LNCAP (cell line): ENCODE results near the gene HSPB2.

Experiments
- CTCF ChIP-seq: fragments of 450-650 bp; IDR thresholded peaks from 2 replicates; pipeline ENCODE4 v1.5.1; 2017; ENCODE audit warnings: mild to moderate bottlenecking

HSPB2 gene

DNA sequence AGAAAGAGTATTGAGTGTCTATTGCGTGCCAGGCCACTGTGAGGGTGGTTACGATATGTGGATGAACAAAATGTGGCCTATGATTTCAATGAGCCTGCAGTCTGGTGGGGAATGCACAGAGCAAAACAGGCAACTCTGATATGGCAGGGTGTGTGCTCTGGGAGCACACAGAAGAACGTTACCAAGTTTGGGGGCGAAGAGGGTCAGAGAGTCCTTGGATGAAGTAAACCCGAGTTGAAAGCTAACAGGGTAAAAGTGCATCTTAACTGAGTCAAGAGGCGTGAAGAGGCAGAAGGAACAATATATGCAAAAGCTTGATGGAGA lies 32.9 kb upstream of the HSPB2 start:
- TF ChIP-seq CTCF: no peak

GRCh38 chr11:111882202-111882601 lies 30.3 kb upstream of the HSPB2 start:
- TF ChIP-seq CTCF: no peak

- no peak for TF ChIP-seq CTCF
These were observed 26.5 kb upstream of the HSPB2 start for GRCh38 chr11:111886032-111886431.

DNA sequence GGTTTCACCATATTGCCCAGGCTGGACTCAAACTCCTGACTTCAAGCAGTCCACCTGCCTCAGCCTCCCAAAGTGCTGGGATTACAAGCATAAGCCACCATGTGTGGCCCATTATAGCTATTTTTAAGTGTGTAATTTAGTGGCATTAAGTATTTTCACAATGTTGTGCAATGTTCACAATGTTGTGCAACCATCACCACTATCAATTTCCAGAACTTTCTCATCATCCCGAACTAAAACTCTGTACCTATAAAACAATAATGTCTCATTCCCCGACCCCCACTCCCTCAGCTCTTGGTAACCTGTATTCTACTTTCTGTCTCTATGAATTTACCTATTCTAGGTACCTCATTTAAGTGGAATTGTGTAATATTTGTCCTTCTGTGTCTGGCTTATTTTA lies 25.7 kb upstream of the HSPB2 start:
- TF ChIP-seq CTCF: no peak

- TF ChIP-seq CTCF: no peak
These were observed 7.1 kb upstream of the HSPB2 start for GRCh38 chr11:111905411-111905810.

DNA sequence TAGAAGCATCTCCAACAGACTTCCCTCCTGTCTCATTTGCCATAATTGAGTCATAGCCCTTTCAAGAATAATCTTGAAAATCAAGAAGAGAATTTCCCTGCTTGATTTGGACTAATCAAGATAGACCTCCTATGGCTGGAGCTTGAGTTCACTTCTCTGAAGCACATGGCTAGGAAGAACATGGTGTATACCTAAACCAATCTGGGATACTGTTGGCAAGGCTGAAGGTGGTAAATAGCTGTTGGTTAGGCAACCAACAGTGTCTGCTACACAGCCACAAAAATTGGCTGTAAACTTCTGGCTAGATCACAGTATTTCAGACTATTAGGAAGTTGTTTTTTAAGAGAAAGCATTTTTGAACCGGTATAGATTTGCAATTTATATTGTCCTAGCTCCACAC lies 5.9 kb upstream of the HSPB2 start:
- TF ChIP-seq CTCF: no peak

DNA sequence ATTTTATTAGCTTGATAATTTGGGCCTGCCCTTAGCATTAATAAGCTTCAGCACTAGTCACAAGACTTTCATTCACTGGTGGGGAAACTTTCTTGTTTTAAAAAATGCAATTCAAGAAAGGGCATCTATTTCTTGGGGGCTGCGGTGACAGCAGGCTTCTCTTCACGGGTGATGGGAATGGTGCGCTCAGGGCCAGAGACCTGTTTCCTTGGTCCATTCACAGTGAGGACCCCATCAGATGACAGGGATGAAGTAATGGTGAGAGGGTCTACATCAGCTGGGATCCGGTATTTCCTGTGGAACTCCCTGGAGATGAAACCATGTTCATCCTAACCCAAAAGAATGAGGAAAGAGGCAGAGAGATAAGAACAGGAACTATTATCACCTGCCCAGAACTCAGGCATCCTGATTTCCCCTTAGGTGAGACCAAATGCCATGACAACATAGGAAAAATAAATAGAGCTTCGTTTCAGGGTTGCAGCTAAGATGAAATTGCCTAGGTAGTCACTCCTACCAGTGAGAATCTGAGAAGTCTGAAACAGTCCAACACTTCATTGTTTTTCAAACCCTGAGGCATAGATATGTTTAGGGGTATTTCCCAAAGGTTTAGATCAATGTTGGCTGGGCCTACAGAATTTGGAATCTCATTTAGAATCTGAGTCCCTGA lies 3.8 kb upstream of the HSPB2 start:
- TF ChIP-seq CTCF: no peak

- TF ChIP-seq CTCF: no peak
These were observed 3.2 kb upstream of the HSPB2 start for GRCh38 chr11:111909378-111909777.
